ENCODE data around the gene SEZ6L.

DNA sequence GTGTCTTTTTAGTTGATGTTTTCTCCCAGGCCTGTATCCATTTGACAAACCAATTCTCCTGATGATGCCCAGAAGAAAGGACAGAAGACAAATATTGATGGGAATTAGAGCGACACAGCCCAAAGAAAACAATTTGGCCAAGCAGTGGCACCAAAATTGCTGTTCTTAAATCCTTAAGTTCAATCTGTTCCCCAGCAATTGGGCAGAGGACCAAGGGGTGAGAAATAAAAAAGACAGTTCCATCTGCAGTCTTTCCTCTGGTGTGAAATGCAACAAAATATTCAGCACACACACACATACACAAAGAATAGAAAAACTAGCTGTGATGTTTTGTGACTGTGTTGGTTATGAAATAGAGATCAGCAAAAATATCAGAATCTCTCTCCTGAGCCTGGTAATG is 221.8 kb downstream of the SEZ6L start:
- no peak for TF ChIP-seq EZH2 (IDR thresholded peaks at IDR 0.05; ENCODE audit: low read length, unreplicated experiment)
- TF ChIP-seq, protein P1, sequence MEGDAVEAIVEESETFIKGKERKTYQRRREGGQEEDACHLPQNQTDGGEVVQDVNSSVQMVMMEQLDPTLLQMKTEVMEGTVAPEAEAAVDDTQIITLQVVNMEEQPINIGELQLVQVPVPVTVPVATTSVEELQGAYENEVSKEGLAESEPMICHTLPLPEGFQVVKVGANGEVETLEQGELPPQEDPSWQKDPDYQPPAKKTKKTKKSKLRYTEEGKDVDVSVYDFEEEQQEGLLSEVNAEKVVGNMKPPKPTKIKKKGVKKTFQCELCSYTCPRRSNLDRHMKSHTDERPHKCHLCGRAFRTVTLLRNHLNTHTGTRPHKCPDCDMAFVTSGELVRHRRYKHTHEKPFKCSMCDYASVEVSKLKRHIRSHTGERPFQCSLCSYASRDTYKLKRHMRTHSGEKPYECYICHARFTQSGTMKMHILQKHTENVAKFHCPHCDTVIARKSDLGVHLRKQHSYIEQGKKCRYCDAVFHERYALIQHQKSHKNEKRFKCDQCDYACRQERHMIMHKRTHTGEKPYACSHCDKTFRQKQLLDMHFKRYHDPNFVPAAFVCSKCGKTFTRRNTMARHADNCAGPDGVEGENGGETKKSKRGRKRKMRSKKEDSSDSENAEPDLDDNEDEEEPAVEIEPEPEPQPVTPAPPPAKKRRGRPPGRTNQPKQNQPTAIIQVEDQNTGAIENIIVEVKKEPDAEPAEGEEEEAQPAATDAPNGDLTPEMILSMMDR (conservative IDR thresholded peaks at IDR 0.05; ENCODE audit: low read depth, low read length) = no peak
- TF ChIP-seq EZH2phosphoT487 (IDR thresholded peaks at IDR 0.05; ENCODE audit: borderline replicate concordance, low read length) = no peak
